HG03520 (cell line): Measurements from ENCODE around the gene LINC00632.
"Not testable (repeated sequence)": the region's sequence is repeated elsewhere in the genome, so short reads cannot be mapped to it uniquely, and the experiment has no call there.

Experiments
- ATAC-seq: cut with Tn5 transposase; IDR thresholded peaks from one replicate; pipeline ENCODE4 v1.9.1; 2021; ENCODE audit warnings: mild to moderate bottlenecking, moderate library complexity; ENCODE audit not compliant: unreplicated experiment

The LINC00632 gene

GRCh38 chrX:140709421-140709846 is at the start of gene LINC00632:
LINC00632 (plus strand) TSS chrX:140709759.
- ATAC-seq: no peak

DNA sequence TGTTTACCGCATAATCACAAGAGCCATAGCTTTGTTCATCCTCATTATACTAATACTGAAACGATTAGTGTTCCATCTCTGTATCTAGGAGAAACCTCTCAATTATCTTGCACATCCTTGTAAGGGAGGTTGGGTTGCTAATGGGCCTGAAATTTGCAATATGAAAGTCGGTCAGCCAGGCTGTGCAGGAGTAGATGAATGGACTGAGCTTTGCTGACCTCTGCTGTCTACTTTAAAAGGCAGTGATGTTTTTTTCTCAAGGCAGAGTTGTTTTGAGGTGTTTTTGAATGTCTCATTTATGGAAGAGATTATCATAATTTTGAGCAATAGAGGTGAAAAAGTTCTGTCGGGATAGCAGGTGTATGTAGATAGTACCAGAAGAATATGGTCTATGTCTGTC is 47.9 kb upstream of the LINC00632 start:
- no peak for ATAC-seq

- ATAC-seq: no peak
Observed at GRCh38 chrX:140664939-140665338, 44.6 kb upstream of the LINC00632 start.

GRCh38 chrX:140672840-140673731 is 36.5 kb upstream of the LINC00632 start:
- ATAC-seq: no peak

GRCh38 chrX:140687706-140688105 is 21.9 kb upstream of the LINC00632 start:
- ATAC-seq: no peak

DNA sequence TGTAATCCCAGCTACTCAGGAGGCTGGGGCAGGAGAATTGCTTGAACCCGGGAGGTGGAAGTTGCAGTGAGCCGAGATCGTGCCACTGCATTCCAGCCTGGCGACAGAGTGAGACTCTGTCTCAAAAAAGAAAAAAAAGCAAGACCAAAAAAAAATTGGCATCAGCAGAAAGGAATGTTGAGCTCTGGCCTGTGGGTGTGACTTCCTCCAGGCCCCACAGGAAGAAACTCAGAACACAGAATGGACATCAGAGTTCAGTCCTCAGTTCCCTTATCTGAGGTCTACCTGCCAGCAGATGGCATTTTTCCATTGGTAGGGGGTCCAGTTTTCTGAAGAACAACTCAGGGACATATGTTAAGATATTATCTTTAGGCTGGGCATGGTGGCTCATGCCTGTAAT is 18.0 kb upstream of the LINC00632 start:
- not testable (repeated sequence) for ATAC-seq

- ATAC-seq: no peak
Observed at GRCh38 chrX:140697618-140698017, 11.9 kb upstream of the LINC00632 start.

GRCh38 chrX:140701480-140701879 is 8.1 kb upstream of the LINC00632 start:
- ATAC-seq: no peak

DNA sequence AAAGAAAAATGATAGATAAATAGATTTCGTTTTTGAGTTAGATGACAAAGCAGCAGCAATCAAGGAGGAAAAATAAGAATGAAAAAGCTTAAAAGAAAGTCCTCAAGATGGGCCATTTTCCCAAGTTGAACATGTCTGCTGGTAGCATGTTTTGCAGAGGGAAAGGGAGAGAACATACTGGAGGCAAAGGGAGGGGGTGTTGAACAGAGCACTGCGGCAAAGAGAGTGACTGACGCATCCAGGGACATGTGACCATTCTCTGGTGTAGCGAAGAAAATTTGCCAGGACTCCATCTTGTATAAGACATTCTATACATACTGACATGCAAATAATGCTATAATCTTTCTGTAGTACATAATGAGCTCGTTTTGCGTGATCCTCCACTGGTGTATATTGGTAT is 1.2 kb downstream of the LINC00632 start:
- ATAC-seq: no peak

- no peak for ATAC-seq
Observed at GRCh38 chrX:140711894-140712293, 2.3 kb downstream of the LINC00632 start.

DNA sequence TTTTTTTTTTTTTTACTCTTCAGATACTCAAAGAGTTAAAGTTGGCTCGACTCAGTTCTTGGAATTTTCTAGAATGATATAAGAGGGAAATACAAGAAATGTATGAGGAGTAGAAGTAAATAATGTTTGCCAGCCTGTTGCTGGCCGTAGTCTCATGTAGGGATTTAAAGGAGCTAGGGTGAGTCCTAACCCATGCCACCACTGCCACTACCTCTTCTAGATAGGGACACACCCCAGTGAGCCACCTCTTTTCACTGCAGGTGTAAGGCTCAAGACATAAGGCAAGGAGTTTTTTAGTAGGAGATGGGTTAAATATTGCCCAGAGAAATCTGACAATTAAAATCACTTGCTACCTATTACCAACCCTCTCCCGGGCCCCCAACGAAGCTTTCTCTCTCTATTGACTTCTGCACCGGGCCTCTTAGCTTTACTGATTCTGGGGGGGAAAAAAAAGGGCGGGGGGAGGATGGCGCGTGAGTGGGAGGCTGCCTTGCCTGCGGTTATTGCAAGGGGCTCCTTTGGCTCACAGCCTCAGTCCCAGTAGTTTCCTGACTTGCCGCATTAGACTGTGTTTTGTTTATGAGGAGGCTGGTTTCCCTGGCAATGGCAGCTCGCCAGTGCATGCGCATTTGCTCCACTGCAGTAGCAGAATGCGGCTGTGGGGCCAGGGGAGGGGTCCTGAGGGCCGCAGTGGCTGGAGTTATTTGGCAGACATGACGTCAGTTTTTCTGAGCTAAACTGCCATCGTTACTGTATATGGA is 3.0 kb downstream of the LINC00632 start:
- no peak for ATAC-seq

GRCh38 chrX:140713174-140713539 is 3.6 kb downstream of the LINC00632 start:
- ATAC-seq: no peak

- ATAC-seq: no peak
Observed at GRCh38 chrX:140715787-140716186, 6.2 kb downstream of the LINC00632 start.

DNA sequence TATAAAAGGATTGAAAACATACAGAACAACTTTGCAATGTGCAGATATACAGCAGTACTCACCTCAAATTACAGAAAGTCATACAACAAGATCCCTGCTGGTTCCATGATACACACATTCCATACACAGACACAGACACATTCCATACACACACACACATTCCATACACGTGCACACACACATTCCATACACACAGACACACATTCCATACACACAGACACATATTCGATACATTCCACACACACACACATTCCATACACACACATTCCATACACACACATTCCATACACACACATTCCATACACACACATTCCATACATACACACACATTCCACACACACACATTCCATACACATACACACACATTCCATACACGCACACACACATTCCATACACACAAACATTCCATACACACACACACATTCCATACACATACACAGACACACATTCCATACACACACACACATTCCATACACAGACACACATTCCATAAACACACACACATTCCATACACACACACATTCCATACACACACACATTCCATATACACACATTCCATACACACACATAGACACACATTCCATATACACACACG is 13.7 kb downstream of the LINC00632 start:
- no peak for ATAC-seq

- no peak for ATAC-seq
Observed at GRCh38 chrX:140724309-140724708, 14.8 kb downstream of the LINC00632 start.

DNA sequence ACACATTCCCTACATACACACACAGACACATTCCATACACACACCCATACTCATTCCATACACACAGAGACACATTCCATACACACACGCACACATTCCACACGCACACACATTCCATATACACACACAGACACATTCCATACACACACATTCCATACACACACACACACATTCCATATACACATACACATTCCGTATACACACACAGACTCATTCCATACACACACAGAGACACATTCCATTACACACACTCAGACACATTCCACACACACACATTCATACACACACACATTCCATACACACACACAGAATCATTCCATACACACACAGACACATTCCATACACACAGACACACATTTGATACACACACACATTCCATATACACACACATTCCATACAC is 15.2 kb downstream of the LINC00632 start:
- no peak for ATAC-seq

GRCh38 chrX:140725500-140725899 is 15.9 kb downstream of the LINC00632 start:
- ATAC-seq: no peak

DNA sequence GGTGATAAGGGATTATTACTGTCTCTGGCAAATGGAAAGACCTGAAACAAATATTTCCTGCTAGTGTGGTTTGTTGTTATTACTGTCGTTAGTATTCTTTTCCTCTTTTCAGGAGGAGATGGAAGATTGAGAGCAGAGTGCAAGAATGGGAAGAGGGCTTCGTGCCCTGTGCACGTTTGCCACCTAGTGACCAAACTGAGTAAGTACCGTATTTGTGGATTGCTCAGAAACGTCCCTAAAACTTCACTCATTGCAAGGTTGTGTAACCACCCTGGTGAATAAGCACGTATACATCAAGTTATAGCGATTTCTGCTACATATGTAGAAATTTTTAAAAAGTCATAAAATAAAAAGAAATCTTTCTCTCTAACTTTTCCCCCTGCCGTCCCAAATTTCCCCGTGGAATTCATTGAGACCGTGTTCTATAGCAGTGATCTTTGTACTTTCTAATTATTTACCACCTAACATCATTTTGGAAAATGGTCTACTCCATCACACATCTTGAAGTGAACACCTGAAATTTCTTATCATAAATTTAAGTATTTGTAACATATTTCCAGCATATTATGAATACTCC is 24.3 kb downstream of the LINC00632 start:
- peak; percentile 86 for ATAC-seq

- ATAC-seq: no peak
Observed at GRCh38 chrX:140744085-140744484, 34.5 kb downstream of the LINC00632 start.

GRCh38 chrX:140756941-140757340 is 47.4 kb downstream of the LINC00632 start:
- ATAC-seq: no peak

DNA sequence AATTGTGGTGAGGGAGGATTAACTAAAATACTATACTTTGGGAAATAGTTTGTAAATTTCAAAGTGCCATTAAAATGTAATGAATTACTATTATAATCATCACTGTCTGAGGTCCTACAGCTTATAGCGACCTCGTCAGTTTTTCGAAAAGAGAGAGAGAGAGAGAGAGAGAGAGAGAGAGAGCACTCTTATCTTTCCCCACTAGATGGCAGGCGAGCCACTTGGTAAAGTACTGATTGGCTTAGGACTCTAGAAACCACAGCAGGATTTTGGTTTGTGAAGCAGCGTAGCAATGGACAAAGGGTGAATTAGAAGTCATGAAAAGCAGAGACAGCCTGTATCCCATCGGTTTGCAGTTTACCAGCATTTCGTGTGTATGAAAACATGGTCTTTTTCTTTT is 52.5 kb downstream of the LINC00632 start:
- peak; percentile 88 for ATAC-seq
